ENCODE measurements around the gene CCDC18. TPM values are rescaled to one million over a fixed set of nuclear protein-coding genes. Genes with fewer than 3 reads are reported as not detected.

Gene CCDC18
- total and polyA plus RNA-seq, 2 experiments from 2014 or later: 16.3 to 47.9 TPM

DNA sequence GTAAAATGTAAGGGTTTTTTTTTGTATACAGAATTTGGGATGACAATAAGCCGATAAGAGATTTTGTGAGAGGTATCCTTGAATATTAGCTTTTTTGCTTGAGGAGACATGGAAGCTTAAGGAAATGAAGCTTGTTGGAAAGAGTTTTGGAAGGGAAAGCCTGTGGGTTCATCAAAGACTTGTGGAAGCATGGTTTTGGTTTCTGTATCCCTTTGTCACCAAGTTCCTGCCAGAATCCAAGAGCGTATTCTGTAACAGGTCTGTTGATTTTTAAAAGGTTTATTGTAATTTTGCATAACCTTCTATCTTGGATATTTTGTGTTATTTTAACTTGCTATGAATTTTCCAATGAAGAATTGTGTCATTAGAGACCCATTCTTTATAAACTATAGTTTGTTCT, 38.4 kb upstream of the CCDC18 start (continued):
- TF ChIP-seq, protein P1, sequence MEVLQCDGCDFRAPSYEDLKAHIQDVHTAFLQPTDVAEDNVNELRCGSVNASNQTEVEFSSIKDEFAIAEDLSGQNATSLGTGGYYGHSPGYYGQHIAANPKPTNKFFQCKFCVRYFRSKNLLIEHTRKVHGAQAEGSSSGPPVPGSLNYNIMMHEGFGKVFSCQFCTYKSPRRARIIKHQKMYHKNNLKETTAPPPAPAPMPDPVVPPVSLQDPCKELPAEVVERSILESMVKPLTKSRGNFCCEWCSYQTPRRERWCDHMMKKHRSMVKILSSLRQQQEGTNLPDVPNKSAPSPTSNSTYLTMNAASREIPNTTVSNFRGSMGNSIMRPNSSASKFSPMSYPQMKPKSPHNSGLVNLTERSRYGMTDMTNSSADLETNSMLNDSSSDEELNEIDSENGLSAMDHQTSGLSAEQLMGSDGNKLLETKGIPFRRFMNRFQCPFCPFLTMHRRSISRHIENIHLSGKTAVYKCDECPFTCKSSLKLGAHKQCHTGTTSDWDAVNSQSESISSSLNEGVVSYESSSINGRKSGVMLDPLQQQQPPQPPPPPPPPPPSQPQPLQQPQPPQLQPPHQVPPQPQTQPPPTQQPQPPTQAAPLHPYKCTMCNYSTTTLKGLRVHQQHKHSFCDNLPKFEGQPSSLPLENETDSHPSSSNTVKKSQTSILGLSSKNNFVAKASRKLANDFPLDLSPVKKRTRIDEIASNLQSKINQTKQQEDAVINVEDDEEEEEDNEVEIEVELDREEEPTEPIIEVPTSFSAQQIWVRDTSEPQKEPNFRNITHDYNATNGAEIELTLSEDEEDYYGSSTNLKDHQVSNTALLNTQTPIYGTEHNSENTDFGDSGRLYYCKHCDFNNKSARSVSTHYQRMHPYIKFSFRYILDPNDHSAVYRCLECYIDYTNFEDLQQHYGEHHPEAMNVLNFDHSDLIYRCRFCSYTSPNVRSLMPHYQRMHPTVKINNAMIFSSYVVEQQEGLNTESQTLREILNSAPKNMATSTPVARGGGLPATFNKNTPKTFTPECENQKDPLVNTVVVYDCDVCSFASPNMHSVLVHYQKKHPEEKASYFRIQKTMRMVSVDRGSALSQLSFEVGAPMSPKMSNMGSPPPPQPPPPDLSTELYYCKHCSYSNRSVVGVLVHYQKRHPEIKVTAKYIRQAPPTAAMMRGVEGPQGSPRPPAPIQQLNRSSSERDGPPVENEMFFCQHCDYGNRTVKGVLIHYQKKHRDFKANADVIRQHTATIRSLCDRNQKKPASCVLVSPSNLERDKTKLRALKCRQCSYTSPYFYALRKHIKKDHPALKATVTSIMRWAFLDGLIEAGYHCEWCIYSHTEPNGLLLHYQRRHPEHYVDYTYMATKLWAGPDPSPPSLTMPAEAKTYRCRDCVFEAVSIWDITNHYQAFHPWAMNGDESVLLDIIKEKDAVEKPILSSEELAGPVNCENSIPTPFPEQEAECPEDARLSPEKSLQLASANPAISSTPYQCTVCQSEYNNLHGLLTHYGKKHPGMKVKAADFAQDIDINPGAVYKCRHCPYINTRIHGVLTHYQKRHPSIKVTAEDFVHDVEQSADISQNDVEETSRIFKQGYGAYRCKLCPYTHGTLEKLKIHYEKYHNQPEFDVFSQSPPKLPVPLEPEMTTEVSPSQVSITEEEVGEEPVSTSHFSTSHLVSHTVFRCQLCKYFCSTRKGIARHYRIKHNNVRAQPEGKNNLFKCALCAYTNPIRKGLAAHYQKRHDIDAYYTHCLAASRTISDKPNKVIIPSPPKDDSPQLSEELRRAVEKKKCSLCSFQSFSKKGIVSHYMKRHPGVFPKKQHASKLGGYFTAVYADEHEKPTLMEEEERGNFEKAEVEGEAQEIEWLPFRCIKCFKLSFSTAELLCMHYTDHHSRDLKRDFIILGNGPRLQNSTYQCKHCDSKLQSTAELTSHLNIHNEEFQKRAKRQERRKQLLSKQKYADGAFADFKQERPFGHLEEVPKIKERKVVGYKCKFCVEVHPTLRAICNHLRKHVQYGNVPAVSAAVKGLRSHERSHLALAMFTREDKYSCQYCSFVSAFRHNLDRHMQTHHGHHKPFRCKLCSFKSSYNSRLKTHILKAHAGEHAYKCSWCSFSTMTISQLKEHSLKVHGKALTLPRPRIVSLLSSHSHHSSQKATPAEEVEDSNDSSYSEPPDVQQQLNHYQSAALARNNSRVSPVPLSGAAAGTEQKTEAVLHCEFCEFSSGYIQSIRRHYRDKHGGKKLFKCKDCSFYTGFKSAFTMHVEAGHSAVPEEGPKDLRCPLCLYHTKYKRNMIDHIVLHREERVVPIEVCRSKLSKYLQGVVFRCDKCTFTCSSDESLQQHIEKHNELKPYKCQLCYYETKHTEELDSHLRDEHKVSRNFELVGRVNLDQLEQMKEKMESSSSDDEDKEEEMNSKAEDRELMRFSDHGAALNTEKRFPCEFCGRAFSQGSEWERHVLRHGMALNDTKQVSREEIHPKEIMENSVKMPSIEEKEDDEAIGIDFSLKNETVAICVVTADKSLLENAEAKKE (CRISPR knock-in tag; IDR thresholded peaks at IDR 0.05): no peak
- TF ChIP-seq EZH2 (IDR thresholded peaks at IDR 0.05; ENCODE audit: low read depth, unreplicated experiment) (no peak), EZH2phosphoT487 (IDR thresholded peaks at IDR 0.05; ENCODE audit: unreplicated experiment) (no peak), NANOG (IDR thresholded peaks at IDR 0.05; ENCODE audit: borderline replicate concordance) (no peak), JUNB (IDR thresholded peaks at IDR 0.05; ENCODE audit: unreplicated experiment) (no peak), CREB1 (CRISPR knock-in tag; IDR thresholded peaks at IDR 0.05; ENCODE audit: low read depth) (no peak), ZNF331 (CRISPR knock-in tag; IDR thresholded peaks at IDR 0.05; ENCODE audit: low read depth) (no peak), STAT1 (IDR thresholded peaks at IDR 0.05; ENCODE audit: unreplicated experiment) (no peak)

DNA sequence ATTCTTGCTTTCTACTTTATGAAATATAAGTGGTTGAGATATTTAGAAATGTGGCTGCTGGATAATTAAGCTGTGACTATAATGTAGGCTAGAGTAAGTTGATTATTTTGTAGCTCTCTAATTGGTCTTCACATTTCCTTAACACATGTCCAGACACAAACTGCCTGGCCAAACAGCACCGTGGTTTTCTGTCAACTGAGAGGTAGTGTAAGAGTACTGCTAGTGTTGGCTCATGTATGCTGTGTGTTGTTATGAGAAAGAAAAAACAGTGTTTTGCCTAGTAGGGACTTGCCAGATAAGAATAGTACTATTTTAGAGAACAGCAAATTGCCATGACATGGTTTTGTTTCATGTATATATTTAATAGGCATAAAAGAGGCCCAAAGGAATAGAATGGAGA, 37.4 kb upstream of the CCDC18 start:
- Mint-ChIP-seq H3K9me3 (no peaks in the 10 kb centered on the region; the same call in 2 of the 3 replicates), H3K4me3 (no peak overlapping the region), H3K27ac (no peak overlapping the region), H3K27me3 (ENCODE audit: insufficient read depth, low read depth, poor library complexity) (peaks cover 2% of the 10 kb centered on the region), H3K4me1 (no peaks in the 10 kb centered on the region; the same call in 2 of the 3 replicates), H3K36me3 (ENCODE audit: low read depth) (peaks cover 32% of the 10 kb centered on the region)
- Histone ChIP-seq H3K4me2 (no peak overlapping the region), H3K9me2 (ENCODE audit: insufficient read depth) (no peaks in the 10 kb centered on the region), H2AFZ (no peak overlapping the region), H3K4me3 (no peak overlapping the region), H3K4me1 (ENCODE audit: insufficient read depth) (no peaks in the 10 kb centered on the region), H3K79me2 (replicated peaks; ENCODE audit: insufficient read depth) (peaks cover 6% of the 10 kb centered on the region), H4K20me1 (replicated peaks; ENCODE audit: insufficient read depth) (0 out of 2 replicates have a peak, but pooled peaks cover 12% of the 10 kb centered on the region), H3K36me3 (ENCODE audit: insufficient read depth) (peaks cover 10% of the 10 kb centered on the region), H3K27me3 (ENCODE audit: insufficient read depth) (no peaks in the 10 kb centered on the region), H3F3A (replicated peaks; ENCODE audit: low read depth) (no peaks in the 10 kb centered on the region), H3K27ac (ENCODE audit: low read depth) (no peak overlapping the region)
- TF ChIP-seq EZH2phosphoT487 (IDR thresholded peaks at IDR 0.05; ENCODE audit: unreplicated experiment) (no peak), STAT1 (IDR thresholded peaks at IDR 0.05; ENCODE audit: unreplicated experiment) (no peak), NANOG (IDR thresholded peaks at IDR 0.05; ENCODE audit: borderline replicate concordance) (no peak)
- TF ChIP-seq, protein P2, sequence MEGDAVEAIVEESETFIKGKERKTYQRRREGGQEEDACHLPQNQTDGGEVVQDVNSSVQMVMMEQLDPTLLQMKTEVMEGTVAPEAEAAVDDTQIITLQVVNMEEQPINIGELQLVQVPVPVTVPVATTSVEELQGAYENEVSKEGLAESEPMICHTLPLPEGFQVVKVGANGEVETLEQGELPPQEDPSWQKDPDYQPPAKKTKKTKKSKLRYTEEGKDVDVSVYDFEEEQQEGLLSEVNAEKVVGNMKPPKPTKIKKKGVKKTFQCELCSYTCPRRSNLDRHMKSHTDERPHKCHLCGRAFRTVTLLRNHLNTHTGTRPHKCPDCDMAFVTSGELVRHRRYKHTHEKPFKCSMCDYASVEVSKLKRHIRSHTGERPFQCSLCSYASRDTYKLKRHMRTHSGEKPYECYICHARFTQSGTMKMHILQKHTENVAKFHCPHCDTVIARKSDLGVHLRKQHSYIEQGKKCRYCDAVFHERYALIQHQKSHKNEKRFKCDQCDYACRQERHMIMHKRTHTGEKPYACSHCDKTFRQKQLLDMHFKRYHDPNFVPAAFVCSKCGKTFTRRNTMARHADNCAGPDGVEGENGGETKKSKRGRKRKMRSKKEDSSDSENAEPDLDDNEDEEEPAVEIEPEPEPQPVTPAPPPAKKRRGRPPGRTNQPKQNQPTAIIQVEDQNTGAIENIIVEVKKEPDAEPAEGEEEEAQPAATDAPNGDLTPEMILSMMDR (conservative IDR thresholded peaks at IDR 0.05; ENCODE audit: low read depth in 2 of 2): no peak
- TF ChIP-seq, protein P3, sequence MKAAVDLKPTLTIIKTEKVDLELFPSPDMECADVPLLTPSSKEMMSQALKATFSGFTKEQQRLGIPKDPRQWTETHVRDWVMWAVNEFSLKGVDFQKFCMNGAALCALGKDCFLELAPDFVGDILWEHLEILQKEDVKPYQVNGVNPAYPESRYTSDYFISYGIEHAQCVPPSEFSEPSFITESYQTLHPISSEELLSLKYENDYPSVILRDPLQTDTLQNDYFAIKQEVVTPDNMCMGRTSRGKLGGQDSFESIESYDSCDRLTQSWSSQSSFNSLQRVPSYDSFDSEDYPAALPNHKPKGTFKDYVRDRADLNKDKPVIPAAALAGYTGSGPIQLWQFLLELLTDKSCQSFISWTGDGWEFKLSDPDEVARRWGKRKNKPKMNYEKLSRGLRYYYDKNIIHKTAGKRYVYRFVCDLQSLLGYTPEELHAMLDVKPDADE (IDR thresholded peaks at IDR 0.05): no peak
- TF ChIP-seq, protein P4, sequence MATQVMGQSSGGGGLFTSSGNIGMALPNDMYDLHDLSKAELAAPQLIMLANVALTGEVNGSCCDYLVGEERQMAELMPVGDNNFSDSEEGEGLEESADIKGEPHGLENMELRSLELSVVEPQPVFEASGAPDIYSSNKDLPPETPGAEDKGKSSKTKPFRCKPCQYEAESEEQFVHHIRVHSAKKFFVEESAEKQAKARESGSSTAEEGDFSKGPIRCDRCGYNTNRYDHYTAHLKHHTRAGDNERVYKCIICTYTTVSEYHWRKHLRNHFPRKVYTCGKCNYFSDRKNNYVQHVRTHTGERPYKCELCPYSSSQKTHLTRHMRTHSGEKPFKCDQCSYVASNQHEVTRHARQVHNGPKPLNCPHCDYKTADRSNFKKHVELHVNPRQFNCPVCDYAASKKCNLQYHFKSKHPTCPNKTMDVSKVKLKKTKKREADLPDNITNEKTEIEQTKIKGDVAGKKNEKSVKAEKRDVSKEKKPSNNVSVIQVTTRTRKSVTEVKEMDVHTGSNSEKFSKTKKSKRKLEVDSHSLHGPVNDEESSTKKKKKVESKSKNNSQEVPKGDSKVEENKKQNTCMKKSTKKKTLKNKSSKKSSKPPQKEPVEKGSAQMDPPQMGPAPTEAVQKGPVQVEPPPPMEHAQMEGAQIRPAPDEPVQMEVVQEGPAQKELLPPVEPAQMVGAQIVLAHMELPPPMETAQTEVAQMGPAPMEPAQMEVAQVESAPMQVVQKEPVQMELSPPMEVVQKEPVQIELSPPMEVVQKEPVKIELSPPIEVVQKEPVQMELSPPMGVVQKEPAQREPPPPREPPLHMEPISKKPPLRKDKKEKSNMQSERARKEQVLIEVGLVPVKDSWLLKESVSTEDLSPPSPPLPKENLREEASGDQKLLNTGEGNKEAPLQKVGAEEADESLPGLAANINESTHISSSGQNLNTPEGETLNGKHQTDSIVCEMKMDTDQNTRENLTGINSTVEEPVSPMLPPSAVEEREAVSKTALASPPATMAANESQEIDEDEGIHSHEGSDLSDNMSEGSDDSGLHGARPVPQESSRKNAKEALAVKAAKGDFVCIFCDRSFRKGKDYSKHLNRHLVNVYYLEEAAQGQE (IDR thresholded peaks at IDR 0.05; ENCODE audit: unreplicated experiment): no peak
- DNase-seq (ENCODE audit: low spot score) (no peak), ATAC-seq (no peak)
